C4-2B (cell line): ENCODE data around the gene GOLGA1.

Experiments used
- ZFX ChIP-seq: fragments of 450-650 bp; IDR thresholded peaks from 2 replicates; pipeline ENCODE4 v1.6.1; 2017
- TF ChIP-seq, protein P1 (sequence below): fragments of 450-650 bp; conservative IDR thresholded peaks from 2 replicates; pipeline ENCODE4 v1.5.1; 2017; ENCODE audit warnings: mild to moderate bottlenecking

DNA sequence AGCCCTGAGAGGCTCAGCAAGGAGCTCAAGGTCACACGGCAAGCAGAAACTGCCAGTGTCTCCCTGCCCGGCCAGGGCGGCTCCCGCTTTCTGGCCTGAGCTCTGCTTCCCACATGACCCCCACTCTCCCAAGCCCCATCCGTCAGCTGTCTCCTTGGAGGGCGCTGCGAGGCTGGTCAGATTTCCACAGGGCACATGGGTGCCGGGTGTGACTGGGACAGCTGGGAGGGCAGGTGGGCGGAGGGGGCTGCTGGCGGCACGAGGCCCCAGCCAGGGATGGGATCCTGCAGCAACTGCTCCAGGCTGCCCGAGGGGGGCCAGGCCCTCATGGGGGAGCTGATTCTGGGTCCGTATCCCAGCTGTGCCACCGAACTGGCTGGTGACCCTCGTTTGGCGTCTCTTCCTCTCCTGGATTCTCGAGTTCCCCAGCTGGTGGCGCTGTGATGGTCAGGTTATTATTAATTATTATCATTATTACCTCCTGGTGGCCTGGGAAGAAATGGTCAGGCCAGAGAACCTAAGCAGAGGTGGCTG is 100.5 kb downstream of the GOLGA1 start:
- TF ChIP-seq, protein P1, sequence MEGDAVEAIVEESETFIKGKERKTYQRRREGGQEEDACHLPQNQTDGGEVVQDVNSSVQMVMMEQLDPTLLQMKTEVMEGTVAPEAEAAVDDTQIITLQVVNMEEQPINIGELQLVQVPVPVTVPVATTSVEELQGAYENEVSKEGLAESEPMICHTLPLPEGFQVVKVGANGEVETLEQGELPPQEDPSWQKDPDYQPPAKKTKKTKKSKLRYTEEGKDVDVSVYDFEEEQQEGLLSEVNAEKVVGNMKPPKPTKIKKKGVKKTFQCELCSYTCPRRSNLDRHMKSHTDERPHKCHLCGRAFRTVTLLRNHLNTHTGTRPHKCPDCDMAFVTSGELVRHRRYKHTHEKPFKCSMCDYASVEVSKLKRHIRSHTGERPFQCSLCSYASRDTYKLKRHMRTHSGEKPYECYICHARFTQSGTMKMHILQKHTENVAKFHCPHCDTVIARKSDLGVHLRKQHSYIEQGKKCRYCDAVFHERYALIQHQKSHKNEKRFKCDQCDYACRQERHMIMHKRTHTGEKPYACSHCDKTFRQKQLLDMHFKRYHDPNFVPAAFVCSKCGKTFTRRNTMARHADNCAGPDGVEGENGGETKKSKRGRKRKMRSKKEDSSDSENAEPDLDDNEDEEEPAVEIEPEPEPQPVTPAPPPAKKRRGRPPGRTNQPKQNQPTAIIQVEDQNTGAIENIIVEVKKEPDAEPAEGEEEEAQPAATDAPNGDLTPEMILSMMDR, result no peak; the same call in 1 of the 2 replicates
- no peak for TF ChIP-seq ZFX
